HPDE6-E6E7 (cell line): ENCODE results near the gene GABRR2.
"Not testable (repeated sequence)": the region's sequence is repeated elsewhere in the genome, so short reads cannot be mapped to it uniquely, and the experiment has no call there.

Source experiments
- DNase-seq: peaks from one replicate; pipeline ENCODE4 v3.0.0; 2011; ENCODE audit warnings: missing footprints; ENCODE audit errors: extremely low spot score

Gene GABRR2

GRCh38 chr6:89258912-89259311 lies 56.2 kb downstream of the GABRR2 start:
- no peak for DNase-seq

- DNase-seq, result no peak
These were observed 57.3 kb downstream of the GABRR2 start for GRCh38 chr6:89257781-89258180.

GRCh38 chr6:89257346-89257745 lies 57.8 kb downstream of the GABRR2 start:
- no peak for DNase-seq

- no peak for DNase-seq
These were observed 59.7 kb downstream of the GABRR2 start for GRCh38 chr6:89255417-89255816.

GRCh38 chr6:89254569-89254968 lies 60.5 kb downstream of the GABRR2 start:
- no peak for DNase-seq

- DNase-seq, result no peak
These were observed 62.2 kb downstream of the GABRR2 start for GRCh38 chr6:89252907-89253306.

GRCh38 chr6:89251976-89252375 lies 63.1 kb downstream of the GABRR2 start:
- DNase-seq, result no peak

GRCh38 chr6:89251170-89251569 lies 63.9 kb downstream of the GABRR2 start:
- no peak for DNase-seq

GRCh38 chr6:89250239-89250638 lies 64.9 kb downstream of the GABRR2 start:
- DNase-seq, result no peak

GRCh38 chr6:89244241-89244985 lies 70.7 kb downstream of the GABRR2 start:
- no peak for DNase-seq

- no peak for DNase-seq
These were observed 71.8 kb downstream of the GABRR2 start for GRCh38 chr6:89243331-89243629.

- peak; percentile 47 for DNase-seq
These were observed 72.3 kb downstream of the GABRR2 start for GRCh38 chr6:89242574-89243330.

GRCh38 chr6:89239338-89239737 lies 75.8 kb downstream of the GABRR2 start:
- no peak for DNase-seq

- no peak for DNase-seq
These were observed 77.9 kb downstream of the GABRR2 start for GRCh38 chr6:89237158-89237557.

GRCh38 chr6:89233605-89234004 lies 81.5 kb downstream of the GABRR2 start:
- not testable (repeated sequence) for DNase-seq

GRCh38 chr6:89222712-89223039 lies 92.4 kb downstream of the GABRR2 start:
- no peak for DNase-seq

- DNase-seq, result no peak
These were observed 93.0 kb downstream of the GABRR2 start for GRCh38 chr6:89221971-89222711.

GRCh38 chr6:89221129-89221528 lies 94.0 kb downstream of the GABRR2 start:
- no peak for DNase-seq

- DNase-seq, result no peak
These were observed 97.7 kb downstream of the GABRR2 start, which contains the start of gene GABRR1 for GRCh38 chr6:89217299-89217910. GABRR1 (minus strand) TSS chr6:89217358; CDS start chr6:89217322, 36 bp downstream.

GRCh38 chr6:89216411-89216810 lies 98.7 kb downstream of the GABRR2 start:
- no peak for DNase-seq

- no peak for DNase-seq
These were observed 99.7 kb downstream of the GABRR2 start for GRCh38 chr6:89215391-89215790.

GRCh38 chr6:89214197-89214596 lies 100.9 kb downstream of the GABRR2 start:
- no peak for DNase-seq
